C4-2B (cell line): ENCODE data around the gene IRF2BP2.

Experiments
- H3K27ac ChIP-seq: fragments of 450-650 bp; 2 replicates; pipeline ENCODE4 v1.5.1; 2017
- CTCF ChIP-seq: fragments of 450-650 bp; conservative IDR thresholded peaks from 2 replicates; pipeline ENCODE4 v1.5.1; 2017; ENCODE audit warnings: mild to moderate bottlenecking
- ZFX ChIP-seq: fragments of 450-650 bp; IDR thresholded peaks from 2 replicates; pipeline ENCODE4 v1.6.1; 2017

IRF2BP2 gene

GRCh38 chr1:234617986-234618736 is 8.2 kb upstream of the IRF2BP2 start:
- TF ChIP-seq ZFX (no peak), CTCF (no peak)
- H3K27ac ChIP-seq, result no peak overlapping the region

DNA sequence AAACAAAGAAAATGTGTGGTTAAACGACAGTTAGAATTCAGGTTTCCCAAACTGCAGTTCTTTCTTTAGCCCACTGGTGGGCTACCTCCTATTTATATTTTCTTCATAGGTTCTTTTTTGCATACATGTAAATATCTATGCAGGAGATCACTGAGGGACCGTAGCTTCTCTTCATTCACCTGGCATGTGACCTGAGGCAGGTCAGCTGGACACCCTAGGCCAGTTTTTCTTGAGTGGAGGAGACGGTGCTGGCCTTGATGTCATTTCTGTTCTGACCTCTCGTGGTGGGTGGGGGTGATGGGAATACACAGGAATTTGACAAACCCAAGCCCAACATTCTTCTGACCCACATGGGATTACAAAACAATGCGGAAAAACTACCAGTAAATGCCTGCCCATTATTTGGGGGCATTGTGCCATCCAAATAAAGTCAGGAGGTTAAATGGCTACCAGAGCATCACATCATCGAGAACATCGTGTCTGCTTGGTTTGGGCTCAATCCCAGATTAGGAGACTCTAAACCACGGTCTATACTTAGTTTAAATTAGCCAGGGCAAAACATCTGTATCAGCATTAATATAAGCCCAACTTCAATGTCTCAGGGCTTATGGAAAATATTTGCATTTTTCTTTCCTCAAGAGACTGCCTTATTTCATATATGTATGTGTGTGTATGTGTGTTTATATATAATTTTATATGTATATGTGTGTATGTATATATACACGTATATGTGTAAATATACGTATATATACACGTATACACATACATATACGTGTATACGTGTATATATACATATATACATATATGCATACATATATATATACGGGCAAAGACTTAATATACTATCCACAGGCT is 7.4 kb upstream of the IRF2BP2 start:
- TF ChIP-seq ZFX (no peak), CTCF (peak; percentile 20)
- no peak overlapping the region for H3K27ac ChIP-seq

GRCh38 chr1:234616644-234617043 is 6.7 kb upstream of the IRF2BP2 start:
- peak overlapping the region; percentile 24; the same call in 1 of the 2 replicates for H3K27ac ChIP-seq
- TF ChIP-seq CTCF (no peak), ZFX (no peak)

DNA sequence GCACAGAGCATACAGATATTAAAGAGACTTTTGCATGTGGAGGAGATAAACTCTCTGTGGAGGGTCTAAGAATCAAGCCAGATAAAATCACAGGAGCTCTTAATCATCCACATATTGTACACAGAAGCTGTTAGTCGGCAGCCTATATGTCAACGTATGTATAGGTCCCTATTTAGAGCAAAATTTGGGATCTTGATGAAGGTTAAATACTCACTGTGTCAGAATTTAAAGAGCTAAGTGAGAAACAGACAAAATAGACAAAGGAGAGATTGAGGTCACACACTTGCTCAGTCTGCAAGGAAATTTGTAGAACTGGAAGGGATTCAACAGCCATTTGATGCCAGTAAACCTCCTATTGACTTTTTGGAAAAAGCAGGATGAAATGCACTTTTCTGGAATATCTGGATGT is 4.1 kb upstream of the IRF2BP2 start:
- no peak overlapping the region for H3K27ac ChIP-seq
- TF ChIP-seq CTCF (no peak), ZFX (no peak)

GRCh38 chr1:234613128-234613875 is 3.3 kb upstream of the IRF2BP2 start:
- TF ChIP-seq CTCF (no peak), ZFX (no peak)
- H3K27ac ChIP-seq, result peak overlapping the region; percentile 98

- peak overlapping the region; percentile 98 for H3K27ac ChIP-seq
Observed at GRCh38 chr1:234612352-234613127, 2.6 kb upstream of the IRF2BP2 start.

More at GRCh38 chr1:234612352-234613127, 2.6 kb upstream of the IRF2BP2 start:
- TF ChIP-seq CTCF, result no peak
- TF ChIP-seq ZFX, result no peak
